ENCODE measurements around the gene SCAP. TPM values are rescaled to one million over a fixed set of nuclear protein-coding genes. Genes with fewer than 3 reads are reported as not detected.

Gene SCAP
- total and polyA plus RNA-seq, 2 experiments from 2014 or later: 35.5 to 141 TPM

DNA sequence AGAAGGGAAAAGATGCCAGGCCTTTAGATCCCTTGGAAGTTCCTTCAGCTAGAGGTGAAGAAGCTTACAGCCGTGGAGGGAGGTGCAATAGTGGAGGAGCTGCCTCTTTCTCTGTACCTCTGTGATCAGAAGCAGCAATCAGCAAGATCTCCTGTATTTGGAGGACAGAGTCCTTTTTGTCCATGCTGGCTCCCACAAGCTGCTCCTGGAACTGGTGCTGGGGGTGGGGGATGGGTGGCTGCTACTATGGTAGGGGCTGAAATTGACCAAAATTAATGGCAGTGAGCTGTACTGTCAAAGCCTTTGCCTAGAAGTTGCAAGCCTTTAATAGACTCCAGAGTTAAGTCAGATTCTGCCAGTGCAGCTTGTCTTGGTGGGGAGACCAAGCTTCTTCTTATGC lies 76.7 kb downstream of the SCAP start (continued):
- TF ChIP-seq EZH2 (IDR thresholded peaks at IDR 0.05; ENCODE audit: low read depth, unreplicated experiment): no peak
- TF ChIP-seq JUNB (IDR thresholded peaks at IDR 0.05; ENCODE audit: unreplicated experiment): no peak
- TF ChIP-seq, protein P1, sequence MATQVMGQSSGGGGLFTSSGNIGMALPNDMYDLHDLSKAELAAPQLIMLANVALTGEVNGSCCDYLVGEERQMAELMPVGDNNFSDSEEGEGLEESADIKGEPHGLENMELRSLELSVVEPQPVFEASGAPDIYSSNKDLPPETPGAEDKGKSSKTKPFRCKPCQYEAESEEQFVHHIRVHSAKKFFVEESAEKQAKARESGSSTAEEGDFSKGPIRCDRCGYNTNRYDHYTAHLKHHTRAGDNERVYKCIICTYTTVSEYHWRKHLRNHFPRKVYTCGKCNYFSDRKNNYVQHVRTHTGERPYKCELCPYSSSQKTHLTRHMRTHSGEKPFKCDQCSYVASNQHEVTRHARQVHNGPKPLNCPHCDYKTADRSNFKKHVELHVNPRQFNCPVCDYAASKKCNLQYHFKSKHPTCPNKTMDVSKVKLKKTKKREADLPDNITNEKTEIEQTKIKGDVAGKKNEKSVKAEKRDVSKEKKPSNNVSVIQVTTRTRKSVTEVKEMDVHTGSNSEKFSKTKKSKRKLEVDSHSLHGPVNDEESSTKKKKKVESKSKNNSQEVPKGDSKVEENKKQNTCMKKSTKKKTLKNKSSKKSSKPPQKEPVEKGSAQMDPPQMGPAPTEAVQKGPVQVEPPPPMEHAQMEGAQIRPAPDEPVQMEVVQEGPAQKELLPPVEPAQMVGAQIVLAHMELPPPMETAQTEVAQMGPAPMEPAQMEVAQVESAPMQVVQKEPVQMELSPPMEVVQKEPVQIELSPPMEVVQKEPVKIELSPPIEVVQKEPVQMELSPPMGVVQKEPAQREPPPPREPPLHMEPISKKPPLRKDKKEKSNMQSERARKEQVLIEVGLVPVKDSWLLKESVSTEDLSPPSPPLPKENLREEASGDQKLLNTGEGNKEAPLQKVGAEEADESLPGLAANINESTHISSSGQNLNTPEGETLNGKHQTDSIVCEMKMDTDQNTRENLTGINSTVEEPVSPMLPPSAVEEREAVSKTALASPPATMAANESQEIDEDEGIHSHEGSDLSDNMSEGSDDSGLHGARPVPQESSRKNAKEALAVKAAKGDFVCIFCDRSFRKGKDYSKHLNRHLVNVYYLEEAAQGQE (IDR thresholded peaks at IDR 0.05; ENCODE audit: unreplicated experiment): no peak
- TF ChIP-seq POLR2AphosphoS5 (IDR thresholded peaks at IDR 0.05; ENCODE audit: low read depth): no peak
- TF ChIP-seq STAT1 (IDR thresholded peaks at IDR 0.05; ENCODE audit: unreplicated experiment): no peak
- TF ChIP-seq, protein P2, sequence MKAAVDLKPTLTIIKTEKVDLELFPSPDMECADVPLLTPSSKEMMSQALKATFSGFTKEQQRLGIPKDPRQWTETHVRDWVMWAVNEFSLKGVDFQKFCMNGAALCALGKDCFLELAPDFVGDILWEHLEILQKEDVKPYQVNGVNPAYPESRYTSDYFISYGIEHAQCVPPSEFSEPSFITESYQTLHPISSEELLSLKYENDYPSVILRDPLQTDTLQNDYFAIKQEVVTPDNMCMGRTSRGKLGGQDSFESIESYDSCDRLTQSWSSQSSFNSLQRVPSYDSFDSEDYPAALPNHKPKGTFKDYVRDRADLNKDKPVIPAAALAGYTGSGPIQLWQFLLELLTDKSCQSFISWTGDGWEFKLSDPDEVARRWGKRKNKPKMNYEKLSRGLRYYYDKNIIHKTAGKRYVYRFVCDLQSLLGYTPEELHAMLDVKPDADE (IDR thresholded peaks at IDR 0.05): no peak
- no peak for TF ChIP-seq ZNF331 (CRISPR knock-in tag; IDR thresholded peaks at IDR 0.05; ENCODE audit: low read depth)

DNA sequence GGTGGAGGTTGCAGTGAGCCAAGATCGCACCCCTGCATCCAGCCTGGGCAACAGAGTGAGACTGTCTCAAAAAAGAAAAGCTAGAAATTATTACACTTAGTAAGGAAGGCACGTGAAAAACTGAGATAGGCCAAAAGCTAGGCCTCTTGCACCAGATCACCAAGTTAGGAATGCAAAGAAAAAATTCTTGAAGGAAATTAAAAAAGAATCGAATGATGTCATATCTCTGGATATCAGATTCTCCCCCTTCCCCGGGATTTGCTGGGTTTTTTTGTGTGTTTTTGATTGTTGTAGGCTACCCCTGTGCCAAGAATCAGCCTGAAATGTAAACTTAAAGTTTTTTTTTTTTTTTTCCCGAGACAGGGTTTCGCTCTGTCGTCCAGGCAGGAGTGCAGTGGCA lies 77.5 kb downstream of the SCAP start:
- Histone ChIP-seq H3K36me3 (ENCODE audit: insufficient read depth) (no peaks in the 10 kb centered on the region; the same call in 1 of the 2 replicates), H3K79me2 (replicated peaks; ENCODE audit: insufficient read depth) (peaks cover 28% of the 10 kb centered on the region)
- no peak for ATAC-seq
- TF ChIP-seq STAT1 (IDR thresholded peaks at IDR 0.05; ENCODE audit: unreplicated experiment): no peak
- TF ChIP-seq, protein P1 (IDR thresholded peaks at IDR 0.05; ENCODE audit: unreplicated experiment): no peak
- TF ChIP-seq, protein P3, sequence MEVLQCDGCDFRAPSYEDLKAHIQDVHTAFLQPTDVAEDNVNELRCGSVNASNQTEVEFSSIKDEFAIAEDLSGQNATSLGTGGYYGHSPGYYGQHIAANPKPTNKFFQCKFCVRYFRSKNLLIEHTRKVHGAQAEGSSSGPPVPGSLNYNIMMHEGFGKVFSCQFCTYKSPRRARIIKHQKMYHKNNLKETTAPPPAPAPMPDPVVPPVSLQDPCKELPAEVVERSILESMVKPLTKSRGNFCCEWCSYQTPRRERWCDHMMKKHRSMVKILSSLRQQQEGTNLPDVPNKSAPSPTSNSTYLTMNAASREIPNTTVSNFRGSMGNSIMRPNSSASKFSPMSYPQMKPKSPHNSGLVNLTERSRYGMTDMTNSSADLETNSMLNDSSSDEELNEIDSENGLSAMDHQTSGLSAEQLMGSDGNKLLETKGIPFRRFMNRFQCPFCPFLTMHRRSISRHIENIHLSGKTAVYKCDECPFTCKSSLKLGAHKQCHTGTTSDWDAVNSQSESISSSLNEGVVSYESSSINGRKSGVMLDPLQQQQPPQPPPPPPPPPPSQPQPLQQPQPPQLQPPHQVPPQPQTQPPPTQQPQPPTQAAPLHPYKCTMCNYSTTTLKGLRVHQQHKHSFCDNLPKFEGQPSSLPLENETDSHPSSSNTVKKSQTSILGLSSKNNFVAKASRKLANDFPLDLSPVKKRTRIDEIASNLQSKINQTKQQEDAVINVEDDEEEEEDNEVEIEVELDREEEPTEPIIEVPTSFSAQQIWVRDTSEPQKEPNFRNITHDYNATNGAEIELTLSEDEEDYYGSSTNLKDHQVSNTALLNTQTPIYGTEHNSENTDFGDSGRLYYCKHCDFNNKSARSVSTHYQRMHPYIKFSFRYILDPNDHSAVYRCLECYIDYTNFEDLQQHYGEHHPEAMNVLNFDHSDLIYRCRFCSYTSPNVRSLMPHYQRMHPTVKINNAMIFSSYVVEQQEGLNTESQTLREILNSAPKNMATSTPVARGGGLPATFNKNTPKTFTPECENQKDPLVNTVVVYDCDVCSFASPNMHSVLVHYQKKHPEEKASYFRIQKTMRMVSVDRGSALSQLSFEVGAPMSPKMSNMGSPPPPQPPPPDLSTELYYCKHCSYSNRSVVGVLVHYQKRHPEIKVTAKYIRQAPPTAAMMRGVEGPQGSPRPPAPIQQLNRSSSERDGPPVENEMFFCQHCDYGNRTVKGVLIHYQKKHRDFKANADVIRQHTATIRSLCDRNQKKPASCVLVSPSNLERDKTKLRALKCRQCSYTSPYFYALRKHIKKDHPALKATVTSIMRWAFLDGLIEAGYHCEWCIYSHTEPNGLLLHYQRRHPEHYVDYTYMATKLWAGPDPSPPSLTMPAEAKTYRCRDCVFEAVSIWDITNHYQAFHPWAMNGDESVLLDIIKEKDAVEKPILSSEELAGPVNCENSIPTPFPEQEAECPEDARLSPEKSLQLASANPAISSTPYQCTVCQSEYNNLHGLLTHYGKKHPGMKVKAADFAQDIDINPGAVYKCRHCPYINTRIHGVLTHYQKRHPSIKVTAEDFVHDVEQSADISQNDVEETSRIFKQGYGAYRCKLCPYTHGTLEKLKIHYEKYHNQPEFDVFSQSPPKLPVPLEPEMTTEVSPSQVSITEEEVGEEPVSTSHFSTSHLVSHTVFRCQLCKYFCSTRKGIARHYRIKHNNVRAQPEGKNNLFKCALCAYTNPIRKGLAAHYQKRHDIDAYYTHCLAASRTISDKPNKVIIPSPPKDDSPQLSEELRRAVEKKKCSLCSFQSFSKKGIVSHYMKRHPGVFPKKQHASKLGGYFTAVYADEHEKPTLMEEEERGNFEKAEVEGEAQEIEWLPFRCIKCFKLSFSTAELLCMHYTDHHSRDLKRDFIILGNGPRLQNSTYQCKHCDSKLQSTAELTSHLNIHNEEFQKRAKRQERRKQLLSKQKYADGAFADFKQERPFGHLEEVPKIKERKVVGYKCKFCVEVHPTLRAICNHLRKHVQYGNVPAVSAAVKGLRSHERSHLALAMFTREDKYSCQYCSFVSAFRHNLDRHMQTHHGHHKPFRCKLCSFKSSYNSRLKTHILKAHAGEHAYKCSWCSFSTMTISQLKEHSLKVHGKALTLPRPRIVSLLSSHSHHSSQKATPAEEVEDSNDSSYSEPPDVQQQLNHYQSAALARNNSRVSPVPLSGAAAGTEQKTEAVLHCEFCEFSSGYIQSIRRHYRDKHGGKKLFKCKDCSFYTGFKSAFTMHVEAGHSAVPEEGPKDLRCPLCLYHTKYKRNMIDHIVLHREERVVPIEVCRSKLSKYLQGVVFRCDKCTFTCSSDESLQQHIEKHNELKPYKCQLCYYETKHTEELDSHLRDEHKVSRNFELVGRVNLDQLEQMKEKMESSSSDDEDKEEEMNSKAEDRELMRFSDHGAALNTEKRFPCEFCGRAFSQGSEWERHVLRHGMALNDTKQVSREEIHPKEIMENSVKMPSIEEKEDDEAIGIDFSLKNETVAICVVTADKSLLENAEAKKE (CRISPR knock-in tag; IDR thresholded peaks at IDR 0.05): no peak
- no peak for TF ChIP-seq ZNF114 (CRISPR knock-in tag; IDR thresholded peaks at IDR 0.05)
- no peak for TF ChIP-seq EZH2phosphoT487 (IDR thresholded peaks at IDR 0.05; ENCODE audit: unreplicated experiment)
- TF ChIP-seq ZNF331 (CRISPR knock-in tag; IDR thresholded peaks at IDR 0.05; ENCODE audit: low read depth): no peak

More for the DNA sequence above, 77.5 kb downstream of the SCAP start:
- H3K4me1 ChIP-seq (ENCODE audit: insufficient read depth): peaks cover 6% of the 10 kb centered on the region; the same call in 1 of the 2 replicates
- no peak overlapping the region for H2AFZ ChIP-seq
- H3K27ac ChIP-seq (ENCODE audit: low read depth): no peak overlapping the region
- Mint-ChIP-seq H3K9me3 (no peaks in the 10 kb centered on the region), H3K27ac (no peak overlapping the region), H3K27me3 (ENCODE audit: insufficient read depth, low read depth, poor library complexity) (peaks cover 6% of the 10 kb centered on the region), H3K36me3 (ENCODE audit: low read depth) (peaks cover 11% of the 10 kb centered on the region; the same call in 1 of the 3 replicates), H3K4me3 (no peak overlapping the region), H3K4me1 (peaks cover 4% of the 10 kb centered on the region; the same call in 2 of the 3 replicates)
- no peaks in the 10 kb centered on the region for H3K9me2 ChIP-seq (ENCODE audit: insufficient read depth)
- no peaks in the 10 kb centered on the region for H3K27me3 ChIP-seq (ENCODE audit: insufficient read depth)
- H3K4me3 ChIP-seq: no peak overlapping the region
- no peak for DNase-seq (ENCODE audit: low spot score)
- H4K20me1 ChIP-seq (replicated peaks; ENCODE audit: insufficient read depth): peaks cover 24% of the 10 kb centered on the region
- H3F3A ChIP-seq (replicated peaks; ENCODE audit: low read depth): no peaks in the 10 kb centered on the region; the same call in 1 of the 2 replicates
- H3K4me2 ChIP-seq: no peak overlapping the region
